IMR-90 (cell line): ENCODE measurements around the gene HRH2. TPM values are rescaled to one million over a fixed set of nuclear protein-coding genes. Genes with fewer than 3 reads are reported as not detected.

ENCODE experiments used
- ATAC-seq: fragments of 200-7000 bp; cut with Tn5 transposase; 2 replicates; pipeline ENCODE4 v1.9.1; 2020; ENCODE audit warnings: low read depth, mild to moderate bottlenecking, moderate library complexity
- BruUV-seq: library from RNA; stranded (reverse); fragments of 400-500 nt; replicated peaks from 2 replicates; lab custom pipeline; 2021; lab: Mats Ljungman, UMichigan
- CTCF ChIA-PET: fragments of 300-600 bp; formaldehyde crosslinking; extraction: SDS; loops from one replicate; lab custom pipeline; 2021; ENCODE audit warnings: antibody characterized with exemption; lab: Yijun Ruan, JAX
- POLR2A ChIA-PET: fragments of 300-600 bp; sonication (Branson Sonifier 250); formaldehyde crosslinking; loops from one replicate; lab custom pipeline; 2022; ENCODE audit warnings: antibody characterized with exemption; ENCODE audit not compliant: unreplicated experiment; lab: Charles Lee
- DNase-seq: peaks from one replicate; pipeline ENCODE4 v3.0.0; 2013
- H2AFZ ChIP-seq: replicated peaks from 2 replicates; pipeline ENCODE3; 2013; ENCODE audit warnings: low read length, mild to moderate bottlenecking; ENCODE audit not compliant: poor library complexity
- H2AK5ac ChIP-seq: 2 replicates; pipeline ENCODE4 v1.6.1; 2013; ENCODE audit warnings: low read depth, low read length, inconsistent platforms
- H2AK9ac ChIP-seq: replicated peaks from 2 replicates; pipeline ENCODE3; 2013; ENCODE audit warnings: mild to moderate bottlenecking, low read depth, low read length, moderate library complexity; ENCODE audit not compliant: poor library complexity
- H2BK120ac ChIP-seq: 2 replicates; pipeline ENCODE4 v1.6.1; 2013; ENCODE audit warnings: low read depth, low read length, inconsistent platforms
- H2BK15ac ChIP-seq: 3 replicates; pipeline ENCODE4 v1.6.1; 2013; ENCODE audit warnings: low read depth, low read length, inconsistent platforms
- H2BK20ac ChIP-seq: 2 replicates; pipeline ENCODE4 v1.6.1; 2013; ENCODE audit warnings: low read depth, mild to moderate bottlenecking, inconsistent platforms, low read length, moderate library complexity
- H2BK5ac ChIP-seq: 2 replicates; pipeline ENCODE4 v1.6.1; 2013; ENCODE audit warnings: mild to moderate bottlenecking, low read depth, low read length, inconsistent platforms; ENCODE audit not compliant: poor library complexity, severe bottlenecking
- H3K14ac ChIP-seq: replicated peaks from 2 replicates; pipeline ENCODE4 v1.6.1; 2013; ENCODE audit warnings: low read depth, low read length, inconsistent platforms
- H3K18ac ChIP-seq: 2 replicates; pipeline ENCODE4 v1.6.1; 2013; ENCODE audit warnings: low read depth, low read length, control low read depth
- H3K23ac ChIP-seq: 2 replicates; pipeline ENCODE4 v1.6.1; 2013; ENCODE audit warnings: low read depth, low read length, inconsistent platforms
- H3K27ac ChIP-seq: 2 replicates; pipeline ENCODE4 v1.5.1; 2013; ENCODE audit warnings: mild to moderate bottlenecking, control low read depth, low read length; ENCODE audit not compliant: insufficient read depth
- H3K27me3 ChIP-seq: 2 replicates; pipeline ENCODE4 v1.6.1; 2013; ENCODE audit warnings: low read length; ENCODE audit not compliant: control insufficient read depth, insufficient read depth
- H3K36me3 ChIP-seq: 2 replicates; pipeline ENCODE4 v1.6.1; 2013; ENCODE audit warnings: low read length, mixed read lengths; ENCODE audit not compliant: control insufficient read depth, insufficient read depth
- H3K4ac ChIP-seq: 2 replicates; pipeline ENCODE4 v1.6.1; 2013; ENCODE audit warnings: low read depth, low read length, inconsistent platforms
- H3K4me1 ChIP-seq: 2 replicates; pipeline ENCODE4 v1.6.1; 2013; ENCODE audit warnings: low read length, mixed read lengths; ENCODE audit not compliant: control insufficient read depth, insufficient read depth
- H3K4me2 ChIP-seq: 2 replicates; pipeline ENCODE4 v1.6.1; 2013; ENCODE audit warnings: low read depth, mild to moderate bottlenecking, control low read depth, low read length, moderate library complexity
- H3K4me3 ChIP-seq: 2 replicates; pipeline ENCODE4 v1.5.1; 2013; ENCODE audit warnings: low read depth, mild to moderate bottlenecking, control low read depth, low read length, moderate library complexity; ENCODE audit not compliant: insufficient read depth
- H3K56ac ChIP-seq: 2 replicates; pipeline ENCODE4 v1.6.1; 2013; ENCODE audit warnings: low read length, inconsistent platforms; ENCODE audit not compliant: insufficient read depth; ENCODE audit errors: extremely low read depth
- H3K79me1 ChIP-seq, 2 experiments: 2 replicates each; pipeline ENCODE4 v1.6.1; 2013; ENCODE audit warnings: low read length in 2 of 2, inconsistent platforms in 1 of 2, low read depth in 1 of 2
- H3K9ac ChIP-seq: 2 replicates; pipeline ENCODE4 v1.6.1; 2013; ENCODE audit warnings: low read depth, low read length, control low read depth
- H3K9me1 ChIP-seq: 2 replicates; pipeline ENCODE4 v1.6.1; 2013; ENCODE audit warnings: low read length, inconsistent platforms; ENCODE audit not compliant: insufficient read depth
- H3K9me3 ChIP-seq: 2 replicates; pipeline ENCODE4 v1.6.1; 2013; ENCODE audit warnings: low read length; ENCODE audit not compliant: control insufficient read depth, insufficient read depth
- H4K20me1 ChIP-seq: 2 replicates; pipeline ENCODE4 v1.6.1; 2013; ENCODE audit warnings: low read length, inconsistent platforms; ENCODE audit not compliant: insufficient read depth
- H4K5ac ChIP-seq: 2 replicates; pipeline ENCODE4 v1.6.1; 2013; ENCODE audit warnings: mild to moderate bottlenecking, low read depth, low read length, control low read depth
- H4K8ac ChIP-seq, 2 experiments: 2 replicates each; pipeline ENCODE4 v1.6.1; 2013; ENCODE audit warnings: low read depth in 2 of 2, low read length in 2 of 2, control low read depth in 1 of 2, inconsistent platforms in 1 of 2
- H4K91ac ChIP-seq: 2 replicates; pipeline ENCODE4 v1.6.1; 2013; ENCODE audit warnings: low read depth, low read length, inconsistent platforms; ENCODE audit not compliant: insufficient read depth
- BHLHE40 ChIP-seq: fragments of 150-350 bp; IDR thresholded peaks from 2 replicates; pipeline ENCODE4 v1.6.1; 2016; ENCODE audit warnings: mild to moderate bottlenecking, low read depth, low read length
- CEBPB ChIP-seq: IDR thresholded peaks from 2 replicates; pipeline ENCODE4 v1.6.1; 2012; ENCODE audit warnings: low read depth, low read length, improper control_type of control experiment
- CHD1 ChIP-seq: IDR thresholded peaks from 2 replicates; pipeline ENCODE4 v1.6.1; 2012; ENCODE audit warnings: low read depth, low read length, improper control_type of control experiment
- ELK1 ChIP-seq: fragments of 150-350 bp; IDR thresholded peaks from 2 replicates; pipeline ENCODE4 v1.6.1; 2016; ENCODE audit warnings: low read depth, mild to moderate bottlenecking, low read length, moderate library complexity, borderline replicate concordance
- FOS ChIP-seq: fragments of 150-350 bp; IDR thresholded peaks from 2 replicates; pipeline ENCODE4 v1.6.1; 2016; ENCODE audit warnings: low read depth, low read length
- MAFK ChIP-seq: IDR thresholded peaks from 2 replicates; pipeline ENCODE4 v1.6.1; 2012; ENCODE audit warnings: low read depth, low read length, improper control_type of control experiment
- MAZ ChIP-seq: IDR thresholded peaks from 2 replicates; pipeline ENCODE4 v1.6.1; 2012; ENCODE audit warnings: low read depth, mild to moderate bottlenecking, low read length, improper control_type of control experiment, moderate library complexity, borderline replicate concordance
- MXI1 ChIP-seq: IDR thresholded peaks from 2 replicates; pipeline ENCODE4 v1.6.1; 2012; ENCODE audit warnings: low read depth, mild to moderate bottlenecking, low read length, moderate library complexity, borderline replicate concordance
- NFE2L2 ChIP-seq: fragments of 150-350 bp; IDR thresholded peaks from 2 replicates; pipeline ENCODE4 v1.6.1; 2016; ENCODE audit warnings: low read depth, mild to moderate bottlenecking, low read length
- POLR2A ChIP-seq: IDR thresholded peaks from 2 replicates; pipeline ENCODE4 v1.6.1; 2012; ENCODE audit warnings: mild to moderate bottlenecking, low read depth, low read length
- RAD21 ChIP-seq: IDR thresholded peaks from 2 replicates; pipeline ENCODE4 v1.6.1; 2012; ENCODE audit warnings: low read length, improper control_type of control experiment
- RCOR1 ChIP-seq: IDR thresholded peaks from 2 replicates; pipeline ENCODE4 v1.6.1; 2012; ENCODE audit warnings: mild to moderate bottlenecking, low read length, improper control_type of control experiment; ENCODE audit not compliant: insufficient replicate concordance
- RFX5 ChIP-seq: IDR thresholded peaks from 2 replicates; pipeline ENCODE4 v1.8.0; 2012; ENCODE audit warnings: low read depth, mild to moderate bottlenecking, low read length, moderate library complexity
- SMC3 ChIP-seq: fragments of 150-350 bp; IDR thresholded peaks from 2 replicates; pipeline ENCODE4 v1.6.1; 2016; ENCODE audit warnings: low read depth, mild to moderate bottlenecking, antibody characterized with exemption, low read length, moderate library complexity
- WGBS, 2 experiments: methylation state at CpG; one replicate each; pipeline versions ENCODE4 v1.1.5 to v1.1.7; 2013; ENCODE audit warnings: missing lambda C conversion rate in 2 of 2; ENCODE audit not compliant: insufficient read length in 1 of 2; ENCODE audit errors: extremely low coverage in 2 of 2; 5-methylcytosine and 5-hydroxymethylcytosine counted together
- dilution Hi-C: fragments of 300-500 bp; cut with HindIII; formaldehyde crosslinking; loops from one replicate; pipeline ENCODE4 v1.14.3; 2018; ENCODE audit warnings: low sequenced_read_pairs; ENCODE audit not compliant: unreplicated experiment
- in situ Hi-C: fragments of 300-500 bp; cut with MboI; formaldehyde crosslinking; loops from 3 replicates; pipeline ENCODE4 v1.14.3; 2019; ENCODE audit warnings: low sequenced_read_pairs, inconsistent platforms, mixed read lengths
- intact Hi-C: fragments of 100-400 bp; cut with micrococcal nuclease; formaldehyde crosslinking; loops from 2 replicates; pipeline ENCODE4 v1.10.0; 2022
- polyA plus RNA-seq, 3 experiments: library from polyadenylated mRNA; depleted of rRNA; stranded (reverse); fragments of >200 nt; gene quantifications; 2 replicates each; pipeline ENCODE4 v1.2.3, GENCODE V29; 2012; ENCODE audit warnings: low replicate concordance in 1 of 3
- total RNA-seq: library from RNA; depleted of rRNA; stranded (reverse); fragments of >200 nt; gene quantifications from 2 replicates; pipeline ENCODE4 v1.2.3, GENCODE V29; 2012
- TF ChIP-seq, protein P1 (sequence below): conservative IDR thresholded peaks from 2 replicates; pipeline ENCODE4 v1.5.1; 2012; ENCODE audit warnings: mild to moderate bottlenecking, low read depth, low read length, improper control_type of control experiment
- TF ChIP-seq, protein P2 (sequence below): fragments of 150-350 bp; IDR thresholded peaks from 2 replicates; pipeline ENCODE4 v1.6.1; 2017; ENCODE audit warnings: mild to moderate bottlenecking, antibody characterized with exemption, low read length, low read depth

HRH2 gene
- total and polyA plus RNA-seq, 2 of the 4 experiments (the other 2 are of a cell fraction): not detected

GRCh38 chr5:175674731-175675346 lies 17.0 kb downstream of the HRH2 start:
- no CpG with 5 or more reads among the region's 5 CpGs for WGBS, 2 experiments
- H4K5ac ChIP-seq: no peak overlapping the region
- H4K20me1 ChIP-seq: no peaks in the 10 kb centered on the region
- TF ChIP-seq SMC3: no peak
- TF ChIP-seq, protein P1, sequence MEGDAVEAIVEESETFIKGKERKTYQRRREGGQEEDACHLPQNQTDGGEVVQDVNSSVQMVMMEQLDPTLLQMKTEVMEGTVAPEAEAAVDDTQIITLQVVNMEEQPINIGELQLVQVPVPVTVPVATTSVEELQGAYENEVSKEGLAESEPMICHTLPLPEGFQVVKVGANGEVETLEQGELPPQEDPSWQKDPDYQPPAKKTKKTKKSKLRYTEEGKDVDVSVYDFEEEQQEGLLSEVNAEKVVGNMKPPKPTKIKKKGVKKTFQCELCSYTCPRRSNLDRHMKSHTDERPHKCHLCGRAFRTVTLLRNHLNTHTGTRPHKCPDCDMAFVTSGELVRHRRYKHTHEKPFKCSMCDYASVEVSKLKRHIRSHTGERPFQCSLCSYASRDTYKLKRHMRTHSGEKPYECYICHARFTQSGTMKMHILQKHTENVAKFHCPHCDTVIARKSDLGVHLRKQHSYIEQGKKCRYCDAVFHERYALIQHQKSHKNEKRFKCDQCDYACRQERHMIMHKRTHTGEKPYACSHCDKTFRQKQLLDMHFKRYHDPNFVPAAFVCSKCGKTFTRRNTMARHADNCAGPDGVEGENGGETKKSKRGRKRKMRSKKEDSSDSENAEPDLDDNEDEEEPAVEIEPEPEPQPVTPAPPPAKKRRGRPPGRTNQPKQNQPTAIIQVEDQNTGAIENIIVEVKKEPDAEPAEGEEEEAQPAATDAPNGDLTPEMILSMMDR: no peak
- no peak for TF ChIP-seq MAZ
- no peak for TF ChIP-seq POLR2A
- no peak for TF ChIP-seq CEBPB
- no peak for TF ChIP-seq FOS
- TF ChIP-seq RCOR1: no peak
- TF ChIP-seq RAD21: no peak
- no peak for TF ChIP-seq ELK1
- no peak for TF ChIP-seq MXI1
- no peak for TF ChIP-seq RFX5
- TF ChIP-seq NFE2L2: no peak
- TF ChIP-seq, protein P2, sequence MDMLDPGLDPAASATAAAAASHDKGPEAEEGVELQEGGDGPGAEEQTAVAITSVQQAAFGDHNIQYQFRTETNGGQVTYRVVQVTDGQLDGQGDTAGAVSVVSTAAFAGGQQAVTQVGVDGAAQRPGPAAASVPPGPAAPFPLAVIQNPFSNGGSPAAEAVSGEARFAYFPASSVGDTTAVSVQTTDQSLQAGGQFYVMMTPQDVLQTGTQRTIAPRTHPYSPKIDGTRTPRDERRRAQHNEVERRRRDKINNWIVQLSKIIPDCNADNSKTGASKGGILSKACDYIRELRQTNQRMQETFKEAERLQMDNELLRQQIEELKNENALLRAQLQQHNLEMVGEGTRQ: no peak
- TF ChIP-seq CHD1: no peak
- no peak for TF ChIP-seq BHLHE40
- no peak for TF ChIP-seq MAFK
- no peak overlapping the region for H3K56ac ChIP-seq
- no peak overlapping the region for H3K14ac ChIP-seq
- no peak overlapping the region for H3K4ac ChIP-seq
- intact Hi-C loops: no loop called here
- no peak overlapping the region for H3K23ac ChIP-seq
- H3K9me3 ChIP-seq: no peaks in the 10 kb centered on the region; the same call in none of the 2 replicates
- DNase-seq: no peak
- dilution Hi-C loops: no loop called here
- no peak overlapping the region for H2BK20ac ChIP-seq
- no peak overlapping the region for H3K27ac ChIP-seq
- no peaks in the 10 kb centered on the region for H3K4me1 ChIP-seq
- no peaks in the 10 kb centered on the region for H3K27me3 ChIP-seq
- no peak overlapping the region for H2AK9ac ChIP-seq
- no peak overlapping the region for H3K4me2 ChIP-seq
- H2AK5ac ChIP-seq: no peak overlapping the region
- H4K8ac ChIP-seq: no peak overlapping the region
- no peak overlapping the region for H2BK15ac ChIP-seq
- ChIA-PET POLR2A (no interaction called here), CTCF (no interaction called here)
- H3K9ac ChIP-seq: no peak overlapping the region
- H3K36me3 ChIP-seq: no peaks in the 10 kb centered on the region
- no peaks in the 10 kb centered on the region for H3K79me1 ChIP-seq
- no peak overlapping the region for H2BK5ac ChIP-seq
- no peak overlapping the region for H2AFZ ChIP-seq
- no peak overlapping the region for H3K4me3 ChIP-seq
- no peak for ATAC-seq
- in situ Hi-C loops: no loop called here
- H3K18ac ChIP-seq: no peak overlapping the region
- H4K91ac ChIP-seq: no peak overlapping the region
- H3K9me1 ChIP-seq: no peaks in the 10 kb centered on the region
- BruUV-seq: no TSS peak
- H2BK120ac ChIP-seq: no peak overlapping the region
